ENCODE results near the gene FYB1.

FYB1 gene

GRCh38 chr5:39159811-39160490, 59.4 kb downstream of the FYB1 start:
- no peak for DNase-seq (ENCODE audit: low spot score)

GRCh38 chr5:39158786-39159185, 60.6 kb downstream of the FYB1 start:
- DNase-seq (ENCODE audit: low spot score): no peak

- DNase-seq (ENCODE audit: low spot score): no peak
Observed at GRCh38 chr5:39158127-39158593, 61.2 kb downstream of the FYB1 start.

GRCh38 chr5:39157701-39158100, 61.7 kb downstream of the FYB1 start:
- no peak for DNase-seq (ENCODE audit: low spot score)

- no peak for DNase-seq (ENCODE audit: low spot score)
Observed at GRCh38 chr5:39156082-39156481, 63.3 kb downstream of the FYB1 start.

- no peak for DNase-seq (ENCODE audit: low spot score)
Observed at GRCh38 chr5:39151745-39152144, 67.6 kb downstream of the FYB1 start.

- no peak for DNase-seq (ENCODE audit: low spot score)
Observed at GRCh38 chr5:39149966-39150365, 69.4 kb downstream of the FYB1 start.

GRCh38 chr5:39148983-39149534, 70.3 kb downstream of the FYB1 start:
- no peak for DNase-seq (ENCODE audit: low spot score)

GRCh38 chr5:39146831-39147540, 72.4 kb downstream of the FYB1 start:
- no peak for DNase-seq (ENCODE audit: low spot score)

GRCh38 chr5:39143151-39143860, 76.1 kb downstream of the FYB1 start:
- DNase-seq (ENCODE audit: low spot score): no peak

GRCh38 chr5:39140558-39141168, 78.7 kb downstream of the FYB1 start:
- DNase-seq (ENCODE audit: low spot score): no peak

GRCh38 chr5:39138892-39139291, 80.5 kb downstream of the FYB1 start:
- DNase-seq (ENCODE audit: low spot score): peak; percentile 14

- no peak for DNase-seq (ENCODE audit: low spot score)
Observed at GRCh38 chr5:39137819-39138451, 81.4 kb downstream of the FYB1 start.

GRCh38 chr5:39137391-39137790, 82.0 kb downstream of the FYB1 start:
- no peak for DNase-seq (ENCODE audit: low spot score)

- no peak for DNase-seq (ENCODE audit: low spot score)
Observed at GRCh38 chr5:39132792-39133191, 86.6 kb downstream of the FYB1 start.

GRCh38 chr5:39132128-39132447, 87.3 kb downstream of the FYB1 start:
- DNase-seq (ENCODE audit: low spot score): no peak

GRCh38 chr5:39131210-39132127, 87.9 kb downstream of the FYB1 start:
- DNase-seq (ENCODE audit: low spot score): no peak

GRCh38 chr5:39130716-39131115, 88.6 kb downstream of the FYB1 start:
- DNase-seq (ENCODE audit: low spot score): no peak

- DNase-seq (ENCODE audit: low spot score): no peak
Observed at GRCh38 chr5:39121922-39122321, 97.4 kb downstream of the FYB1 start.

- DNase-seq (ENCODE audit: low spot score): no peak
Observed at GRCh38 chr5:39121315-39121714, 98.0 kb downstream of the FYB1 start.

GRCh38 chr5:39120052-39120420, 99.3 kb downstream of the FYB1 start:
- DNase-seq (ENCODE audit: low spot score): no peak
